Body of pancreas (tissue), 4 donors: ENCODE results near the gene MUC5AC. TPM values are rescaled to one million over a fixed set of nuclear protein-coding genes. Genes with fewer than 3 reads are reported as not detected.

Experiments used
- ATAC-seq: fragments of 150-250 bp; one replicate; pipeline ENCODE4 v1.9.1; 2016
- DNase-seq, 4 donors: peaks; one replicate each; pipeline ENCODE4 v3.0.0-alpha.2; 2019
- H3K27ac ChIP-seq, 4 donors: fragments of 200-600 bp; sonication (generic); 1 replicate in 3 of 4; 2 replicates in 1 of 4; pipeline versions ENCODE4 v1.5.1 to v1.6.1; 2016 to 2019; ENCODE audit warnings: mild to moderate bottlenecking in 1 of 4, mixed read lengths in 1 of 4, moderate library complexity in 1 of 4
- H3K27me3 ChIP-seq, 2 donors: fragments of 200-600 bp; sonication (generic); one replicate each; pipeline ENCODE4 v1.6.0; 2016; ENCODE audit warnings: mild to moderate bottlenecking in 1 of 2
- H3K36me3 ChIP-seq, 2 donors: fragments of 200-600 bp; sonication (generic); replicated peaks in 1 of 2; 2 replicates each; pipeline ENCODE4 v1.5.1; 2016; ENCODE audit warnings: low read depth in 2 of 2; ENCODE audit not compliant: insufficient read depth in 1 of 2
- H3K4me1 ChIP-seq: fragments of 200-600 bp; sonication (generic); one replicate; pipeline ENCODE4 v1.6.0; 2016
- H3K4me3 ChIP-seq, 2 donors: fragments of 200-600 bp; sonication (generic); 1 replicate in 1 of 2; 2 replicates in 1 of 2; pipeline ENCODE4 v1.5.1; 2016 to 2019
- H3K9me3 ChIP-seq, 3 donors: fragments of 200-600 bp; sonication (generic); 1 replicate in 2 of 3; 2 replicates in 1 of 3; pipeline ENCODE4 v1.5.1; 2016
- CTCF ChIP-seq, 7 experiments: fragments of 450-650 bp in 4 of 7; fragments of 200-600 bp in 3 of 7; sonication (generic) in 3 of 7; IDR thresholded peaks; one replicate each; pipeline ENCODE4 v1.5.1; 2016 to 2019; ENCODE audit warnings: antibody characterized with exemption in 7 of 7
- POLR2A ChIP-seq, 3 donors: fragments of 450-650 bp; IDR thresholded peaks; one replicate each; pipeline ENCODE4 v1.6.1; 2016; ENCODE audit warnings: antibody characterized with exemption in 3 of 3, mild to moderate bottlenecking in 2 of 3
- WGBS, 2 donors: methylation state at CpG; one replicate each; pipeline ENCODE4 v1.1.5; 2017; 5-methylcytosine and 5-hydroxymethylcytosine counted together
- intact Hi-C: fragments of 100-400 bp; cut with DNase I; formaldehyde crosslinking; loops from one replicate; pipeline ENCODE4 v1.15.1; 2023
- total RNA-seq, 2 donors: library from RNA; depleted of rRNA; stranded (reverse); fragments of >200 nt; gene quantifications; one replicate each; pipeline ENCODE4 v1.1.0, GENCODE V29; 2016

The MUC5AC gene
- total RNA-seq, 2 donors from 2014 or later, result under 0.01 to 1.8 TPM

GRCh38 chr11:1205121-1205986 lies 47.6 kb downstream of the MUC5AC start:
- H3K4me3 ChIP-seq, result no peak overlapping the region
- no peak for ATAC-seq
- no peaks in the 10 kb centered on the region for H3K9me3 ChIP-seq
- DNase-seq, result peak in 2 of 4 donors; percentile 7 to 9
- intact Hi-C loops, result loop anchor here (10.0 kb wide), 1 partner anchor 189 kb away; no protein-coding TSS in a partner anchor
- TF ChIP-seq POLR2A (IDR thresholded peaks at IDR 0.05) (no peak), CTCF (IDR thresholded peaks at IDR 0.05) (no peak)
- peaks cover 6% of the 10 kb centered on the region for H3K4me1 ChIP-seq
- peaks cover 0 to 5% of the 10 kb centered on the region in 2 donors for H3K27me3 ChIP-seq
- 64 to 67% methylated on average over 16 to 35 of the region's 35 CpGs for WGBS, 2 donors
- no peak overlapping the region for H3K27ac ChIP-seq
- H3K36me3 ChIP-seq, result no peaks in the 10 kb centered on the region

- peak in 2 of 4 donors; percentile 4 to 6 for DNase-seq
- WGBS, 2 donors, result 80 to 81% methylated on average over 8 of the region's 8 CpGs
Measured at GRCh38 chr11:1205987-1206331, 48.2 kb downstream of the MUC5AC start.

GRCh38 chr11:1206391-1207271 lies 48.9 kb downstream of the MUC5AC start:
- no peak overlapping the region for H3K27ac ChIP-seq
- ATAC-seq, result no peak
- H3K36me3 ChIP-seq, result no peaks in the 10 kb centered on the region
- intact Hi-C loops, result loop anchor here (10.0 kb wide), 1 partner anchor 188 kb away; no protein-coding TSS in a partner anchor
- H3K4me1 ChIP-seq, result peaks cover 6% of the 10 kb centered on the region
- TF ChIP-seq POLR2A (IDR thresholded peaks at IDR 0.05), result no peak
- TF ChIP-seq CTCF (IDR thresholded peaks at IDR 0.05), result no peak
- no peak overlapping the region for H3K4me3 ChIP-seq
- peak in 3 of 4 donors; percentile 3 to 8 (median 6) for DNase-seq
- WGBS, 2 donors, result 83 to 84% methylated on average over 25 to 38 of the region's 38 CpGs
- H3K9me3 ChIP-seq, result peaks cover 0 to 6% (median 0%) of the 10 kb centered on the region in 3 donors
- H3K27me3 ChIP-seq, result peaks cover 0 to 5% of the 10 kb centered on the region in 2 donors

More at GRCh38 chr11:1205987-1206331, 48.2 kb downstream of the MUC5AC start:
- no peak for TF ChIP-seq POLR2A (IDR thresholded peaks at IDR 0.05)
- TF ChIP-seq CTCF (IDR thresholded peaks at IDR 0.05), result no peak
- Histone ChIP-seq H3K9me3 (no peaks in the 10 kb centered on the region), H3K36me3 (no peaks in the 10 kb centered on the region), H3K27ac (no peak overlapping the region), H3K27me3 (peaks cover 0 to 5% of the 10 kb centered on the region in 2 donors), H3K4me1 (peaks cover 6% of the 10 kb centered on the region), H3K4me3 (no peak overlapping the region)
- no peak for ATAC-seq
- intact Hi-C loops, result loop anchor here (10.0 kb wide), 1 partner anchor 189 kb away; no protein-coding TSS in a partner anchor

- intact Hi-C loops, result loop anchor here (10.0 kb wide), 1 partner anchor 187 kb away; no protein-coding TSS in a partner anchor
- peak in 3 of 4 donors; percentile 4 to 10 (median 9) for DNase-seq
- Histone ChIP-seq H3K4me1 (peaks cover 6% of the 10 kb centered on the region), H3K36me3 (no peaks in the 10 kb centered on the region), H3K9me3 (peaks cover 0 to 9% (median 0%) of the 10 kb centered on the region in 3 donors), H3K4me3 (no peak overlapping the region), H3K27ac (no peak overlapping the region), H3K27me3 (peaks cover 0 to 5% of the 10 kb centered on the region in 2 donors)
- no peak for ATAC-seq
- TF ChIP-seq CTCF (IDR thresholded peaks at IDR 0.05), result no peak
- TF ChIP-seq POLR2A (IDR thresholded peaks at IDR 0.05), result no peak
- WGBS, 2 donors, result 78 to 87% methylated on average over 9 to 33 of the region's 34 CpGs
Measured at GRCh38 chr11:1207401-1208143, 49.8 kb downstream of the MUC5AC start.
